IMR-90 (cell line): Measurements from ENCODE around the gene TMTC2. TPM values are rescaled to one million over a fixed set of nuclear protein-coding genes. Genes with fewer than 3 reads are reported as not detected.

Experiments
- ATAC-seq: fragments of 200-7000 bp; cut with Tn5 transposase; 2 replicates; pipeline ENCODE4 v1.9.1; 2020; ENCODE audit warnings: low read depth, mild to moderate bottlenecking, moderate library complexity
- BruUV-seq: library from RNA; stranded (reverse); fragments of 400-500 nt; replicated peaks from 2 replicates; lab custom pipeline; 2021; lab: Mats Ljungman, UMichigan
- CTCF ChIA-PET: fragments of 300-600 bp; formaldehyde crosslinking; extraction: SDS; loops from one replicate; lab custom pipeline; 2021; ENCODE audit warnings: antibody characterized with exemption; lab: Yijun Ruan, JAX
- POLR2A ChIA-PET: fragments of 300-600 bp; sonication (Branson Sonifier 250); formaldehyde crosslinking; loops from one replicate; lab custom pipeline; 2022; ENCODE audit warnings: antibody characterized with exemption; ENCODE audit not compliant: unreplicated experiment; lab: Charles Lee
- DNase-seq: peaks from one replicate; pipeline ENCODE4 v3.0.0; 2013
- H2AFZ ChIP-seq: replicated peaks from 2 replicates; pipeline ENCODE3; 2013; ENCODE audit warnings: low read length, mild to moderate bottlenecking; ENCODE audit not compliant: poor library complexity
- H2AK5ac ChIP-seq: 2 replicates; pipeline ENCODE4 v1.6.1; 2013; ENCODE audit warnings: low read depth, low read length, inconsistent platforms
- H2AK9ac ChIP-seq: replicated peaks from 2 replicates; pipeline ENCODE3; 2013; ENCODE audit warnings: mild to moderate bottlenecking, low read depth, low read length, moderate library complexity; ENCODE audit not compliant: poor library complexity
- H2BK120ac ChIP-seq: 2 replicates; pipeline ENCODE4 v1.6.1; 2013; ENCODE audit warnings: low read depth, low read length, inconsistent platforms
- H2BK15ac ChIP-seq: 3 replicates; pipeline ENCODE4 v1.6.1; 2013; ENCODE audit warnings: low read depth, low read length, inconsistent platforms
- H2BK20ac ChIP-seq: 2 replicates; pipeline ENCODE4 v1.6.1; 2013; ENCODE audit warnings: low read depth, mild to moderate bottlenecking, inconsistent platforms, low read length, moderate library complexity
- H2BK5ac ChIP-seq: 2 replicates; pipeline ENCODE4 v1.6.1; 2013; ENCODE audit warnings: mild to moderate bottlenecking, low read depth, low read length, inconsistent platforms; ENCODE audit not compliant: poor library complexity, severe bottlenecking
- H3K14ac ChIP-seq: replicated peaks from 2 replicates; pipeline ENCODE4 v1.6.1; 2013; ENCODE audit warnings: low read depth, low read length, inconsistent platforms
- H3K18ac ChIP-seq: 2 replicates; pipeline ENCODE4 v1.6.1; 2013; ENCODE audit warnings: low read depth, low read length, control low read depth
- H3K23ac ChIP-seq: 2 replicates; pipeline ENCODE4 v1.6.1; 2013; ENCODE audit warnings: low read depth, low read length, inconsistent platforms
- H3K27ac ChIP-seq: 2 replicates; pipeline ENCODE4 v1.5.1; 2013; ENCODE audit warnings: mild to moderate bottlenecking, control low read depth, low read length; ENCODE audit not compliant: insufficient read depth
- H3K27me3 ChIP-seq: 2 replicates; pipeline ENCODE4 v1.6.1; 2013; ENCODE audit warnings: low read length; ENCODE audit not compliant: control insufficient read depth, insufficient read depth
- H3K36me3 ChIP-seq: 2 replicates; pipeline ENCODE4 v1.6.1; 2013; ENCODE audit warnings: low read length, mixed read lengths; ENCODE audit not compliant: control insufficient read depth, insufficient read depth
- H3K4ac ChIP-seq: 2 replicates; pipeline ENCODE4 v1.6.1; 2013; ENCODE audit warnings: low read depth, low read length, inconsistent platforms
- H3K4me1 ChIP-seq: 2 replicates; pipeline ENCODE4 v1.6.1; 2013; ENCODE audit warnings: low read length, mixed read lengths; ENCODE audit not compliant: control insufficient read depth, insufficient read depth
- H3K4me2 ChIP-seq: 2 replicates; pipeline ENCODE4 v1.6.1; 2013; ENCODE audit warnings: low read depth, mild to moderate bottlenecking, control low read depth, low read length, moderate library complexity
- H3K4me3 ChIP-seq: 2 replicates; pipeline ENCODE4 v1.5.1; 2013; ENCODE audit warnings: low read depth, mild to moderate bottlenecking, control low read depth, low read length, moderate library complexity; ENCODE audit not compliant: insufficient read depth
- H3K56ac ChIP-seq: 2 replicates; pipeline ENCODE4 v1.6.1; 2013; ENCODE audit warnings: low read length, inconsistent platforms; ENCODE audit not compliant: insufficient read depth; ENCODE audit errors: extremely low read depth
- H3K79me1 ChIP-seq, 2 experiments: 2 replicates each; pipeline ENCODE4 v1.6.1; 2013; ENCODE audit warnings: low read length in 2 of 2, inconsistent platforms in 1 of 2, low read depth in 1 of 2
- H3K9ac ChIP-seq: 2 replicates; pipeline ENCODE4 v1.6.1; 2013; ENCODE audit warnings: low read depth, low read length, control low read depth
- H3K9me1 ChIP-seq: 2 replicates; pipeline ENCODE4 v1.6.1; 2013; ENCODE audit warnings: low read length, inconsistent platforms; ENCODE audit not compliant: insufficient read depth
- H3K9me3 ChIP-seq: 2 replicates; pipeline ENCODE4 v1.6.1; 2013; ENCODE audit warnings: low read length; ENCODE audit not compliant: control insufficient read depth, insufficient read depth
- H4K20me1 ChIP-seq: 2 replicates; pipeline ENCODE4 v1.6.1; 2013; ENCODE audit warnings: low read length, inconsistent platforms; ENCODE audit not compliant: insufficient read depth
- H4K5ac ChIP-seq: 2 replicates; pipeline ENCODE4 v1.6.1; 2013; ENCODE audit warnings: mild to moderate bottlenecking, low read depth, low read length, control low read depth
- H4K8ac ChIP-seq, 2 experiments: 2 replicates each; pipeline ENCODE4 v1.6.1; 2013; ENCODE audit warnings: low read depth in 2 of 2, low read length in 2 of 2, control low read depth in 1 of 2, inconsistent platforms in 1 of 2
- H4K91ac ChIP-seq: 2 replicates; pipeline ENCODE4 v1.6.1; 2013; ENCODE audit warnings: low read depth, low read length, inconsistent platforms; ENCODE audit not compliant: insufficient read depth
- BHLHE40 ChIP-seq: fragments of 150-350 bp; IDR thresholded peaks from 2 replicates; pipeline ENCODE4 v1.6.1; 2016; ENCODE audit warnings: mild to moderate bottlenecking, low read depth, low read length
- CEBPB ChIP-seq: IDR thresholded peaks from 2 replicates; pipeline ENCODE4 v1.6.1; 2012; ENCODE audit warnings: low read depth, low read length, improper control_type of control experiment
- CHD1 ChIP-seq: IDR thresholded peaks from 2 replicates; pipeline ENCODE4 v1.6.1; 2012; ENCODE audit warnings: low read depth, low read length, improper control_type of control experiment
- CTCF ChIP-seq: conservative IDR thresholded peaks from 2 replicates; pipeline ENCODE4 v1.5.1; 2012; ENCODE audit warnings: mild to moderate bottlenecking, low read depth, low read length, improper control_type of control experiment
- ELK1 ChIP-seq: fragments of 150-350 bp; IDR thresholded peaks from 2 replicates; pipeline ENCODE4 v1.6.1; 2016; ENCODE audit warnings: low read depth, mild to moderate bottlenecking, low read length, moderate library complexity, borderline replicate concordance
- FOS ChIP-seq: fragments of 150-350 bp; IDR thresholded peaks from 2 replicates; pipeline ENCODE4 v1.6.1; 2016; ENCODE audit warnings: low read depth, low read length
- MAFK ChIP-seq: IDR thresholded peaks from 2 replicates; pipeline ENCODE4 v1.6.1; 2012; ENCODE audit warnings: low read depth, low read length, improper control_type of control experiment
- MAZ ChIP-seq: IDR thresholded peaks from 2 replicates; pipeline ENCODE4 v1.6.1; 2012; ENCODE audit warnings: low read depth, mild to moderate bottlenecking, low read length, improper control_type of control experiment, moderate library complexity, borderline replicate concordance
- MXI1 ChIP-seq: IDR thresholded peaks from 2 replicates; pipeline ENCODE4 v1.6.1; 2012; ENCODE audit warnings: low read depth, mild to moderate bottlenecking, low read length, moderate library complexity, borderline replicate concordance
- NFE2L2 ChIP-seq: fragments of 150-350 bp; IDR thresholded peaks from 2 replicates; pipeline ENCODE4 v1.6.1; 2016; ENCODE audit warnings: low read depth, mild to moderate bottlenecking, low read length
- POLR2A ChIP-seq: IDR thresholded peaks from 2 replicates; pipeline ENCODE4 v1.6.1; 2012; ENCODE audit warnings: mild to moderate bottlenecking, low read depth, low read length
- RAD21 ChIP-seq: IDR thresholded peaks from 2 replicates; pipeline ENCODE4 v1.6.1; 2012; ENCODE audit warnings: low read length, improper control_type of control experiment
- RCOR1 ChIP-seq: IDR thresholded peaks from 2 replicates; pipeline ENCODE4 v1.6.1; 2012; ENCODE audit warnings: mild to moderate bottlenecking, low read length, improper control_type of control experiment; ENCODE audit not compliant: insufficient replicate concordance
- RFX5 ChIP-seq: IDR thresholded peaks from 2 replicates; pipeline ENCODE4 v1.8.0; 2012; ENCODE audit warnings: low read depth, mild to moderate bottlenecking, low read length, moderate library complexity
- SMC3 ChIP-seq: fragments of 150-350 bp; IDR thresholded peaks from 2 replicates; pipeline ENCODE4 v1.6.1; 2016; ENCODE audit warnings: low read depth, mild to moderate bottlenecking, antibody characterized with exemption, low read length, moderate library complexity
- USF2 ChIP-seq: fragments of 150-350 bp; IDR thresholded peaks from 2 replicates; pipeline ENCODE4 v1.6.1; 2017; ENCODE audit warnings: mild to moderate bottlenecking, antibody characterized with exemption, low read length, low read depth
- dilution Hi-C: fragments of 300-500 bp; cut with HindIII; formaldehyde crosslinking; loops from one replicate; pipeline ENCODE4 v1.14.3; 2018; ENCODE audit warnings: low sequenced_read_pairs; ENCODE audit not compliant: unreplicated experiment
- in situ Hi-C: fragments of 300-500 bp; cut with MboI; formaldehyde crosslinking; loops from 3 replicates; pipeline ENCODE4 v1.14.3; 2019; ENCODE audit warnings: low sequenced_read_pairs, inconsistent platforms, mixed read lengths
- intact Hi-C: fragments of 100-400 bp; cut with micrococcal nuclease; formaldehyde crosslinking; loops from 2 replicates; pipeline ENCODE4 v1.10.0; 2022
- polyA plus RNA-seq, 3 experiments: library from polyadenylated mRNA; depleted of rRNA; stranded (reverse); fragments of >200 nt; gene quantifications; 2 replicates each; pipeline ENCODE4 v1.2.3, GENCODE V29; 2012; ENCODE audit warnings: low replicate concordance in 1 of 3
- total RNA-seq: library from RNA; depleted of rRNA; stranded (reverse); fragments of >200 nt; gene quantifications from 2 replicates; pipeline ENCODE4 v1.2.3, GENCODE V29; 2012

The TMTC2 gene
- total and polyA plus RNA-seq, 2 of the 4 experiments (the other 2 are of a cell fraction) = 0.56 to 1.4 TPM

- Histone ChIP-seq H3K14ac (no peak overlapping the region), H4K20me1 (no peaks in the 10 kb centered on the region), H2BK120ac (no peak overlapping the region), H2BK20ac (no peak overlapping the region), H3K27ac (no peak overlapping the region), H3K9me3 (no peaks in the 10 kb centered on the region; the same call in 1 of the 2 replicates), H3K4me3 (no peak overlapping the region), H2BK5ac (no peak overlapping the region), H2BK15ac (no peak overlapping the region), H3K27me3 (no peaks in the 10 kb centered on the region), H3K4me1 (no peaks in the 10 kb centered on the region), H3K23ac (no peak overlapping the region), H2AFZ (no peak overlapping the region), H2AK9ac (no peak overlapping the region), H3K18ac (no peak overlapping the region), H3K9ac (no peak overlapping the region), H4K8ac (no peak overlapping the region), H2AK5ac (no peak overlapping the region), H3K56ac (no peak overlapping the region), H3K79me1 (no peaks in the 10 kb centered on the region), H3K9me1 (no peaks in the 10 kb centered on the region), H3K36me3 (no peaks in the 10 kb centered on the region), H3K4ac (no peak overlapping the region), H4K91ac (no peak overlapping the region), H3K4me2 (no peak overlapping the region), H4K5ac (no peak overlapping the region)
- ATAC-seq (no peak), DNase-seq (no peak)
- TF ChIP-seq CHD1 (no peak), NFE2L2 (no peak), MXI1 (no peak), CEBPB (no peak), RAD21 (no peak), FOS (no peak), USF2 (no peak), MAZ (no peak), CTCF (no peak), POLR2A (no peak), SMC3 (no peak), MAFK (no peak), RFX5 (no peak), RCOR1 (no peak), BHLHE40 (no peak), ELK1 (no peak)
- CTCF ChIA-PET = no interaction called here
- in situ Hi-C loops = no loop called here
- BruUV-seq = no TSS peak
- POLR2A ChIA-PET = no interaction called here
- dilution Hi-C loops = no loop called here
- intact Hi-C loops = no loop called here
Measured at GRCh38 chr12:82998509-82998908, 311.8 kb downstream of the TMTC2 start.
